CD4-positive, alpha-beta T cell (primary cell): Measurements from ENCODE around the gene UBE2D2. TPM values are rescaled to one million over a fixed set of nuclear protein-coding genes. Genes with fewer than 3 reads are reported as not detected.
"Not testable (repeated sequence)": the region's sequence is repeated elsewhere in the genome, so short reads cannot be mapped to it uniquely, and the experiment has no call there.

ENCODE experiments used
- ATAC-seq: fragments of 200-7000 bp; cut with Tn5 transposase; one replicate; pipeline ENCODE4 v1.10.0; 2022; ENCODE audit warnings: mild to moderate bottlenecking; ENCODE audit not compliant: poor library complexity
- CTCF ChIA-PET: fragments of 350-600 bp; sonication (Branson Sonifier 250); formaldehyde crosslinking; loops from one replicate; lab custom pipeline; 2021; ENCODE audit warnings: antibody characterized with exemption, inconsistent platforms; lab: Charles Lee
- POLR2A ChIA-PET: fragments of 350-600 bp; sonication (Branson Sonifier 250); formaldehyde crosslinking; loops from one replicate; lab custom pipeline; 2021; ENCODE audit warnings: antibody characterized with exemption, inconsistent platforms; lab: Charles Lee
- DNase-seq, 14 experiments: peaks; one replicate each; pipeline ENCODE4 v3.0.0-alpha.2; 2013 to 2020; ENCODE audit warnings: mixed read lengths in 2 of 14
- H3K27ac ChIP-seq, 2 donors: one replicate each; pipeline versions ENCODE4 v1.5.1 to v1.7.0; 2013; ENCODE audit warnings: low read length in 2 of 2, low read depth in 1 of 2, mild to moderate bottlenecking in 1 of 2
- H3K27me3 ChIP-seq, 2 experiments: 1 replicate in 1 of 2; 2 replicates in 1 of 2; pipeline versions ENCODE4 v1.6.1 to v1.7.0; 2013; ENCODE audit warnings: low read length in 2 of 2, control low read depth in 1 of 2, mild to moderate bottlenecking in 1 of 2, moderate library complexity in 1 of 2; ENCODE audit not compliant: insufficient read depth in 2 of 2, control insufficient read depth in 1 of 2
- H3K36me3 ChIP-seq: one replicate; pipeline ENCODE4 v1.6.1; 2013; ENCODE audit warnings: low read length, control low read depth; ENCODE audit not compliant: insufficient read depth
- H3K4me1 ChIP-seq: one replicate; pipeline ENCODE4 v1.6.1; 2013; ENCODE audit warnings: low read length, control low read depth; ENCODE audit not compliant: insufficient read depth
- H3K4me3 ChIP-seq: one replicate; pipeline ENCODE4 v1.5.1; 2013; ENCODE audit warnings: mild to moderate bottlenecking, low read length, moderate library complexity
- H3K9me3 ChIP-seq, 2 experiments: 1 replicate in 1 of 2; 2 replicates in 1 of 2; pipeline versions ENCODE4 v1.6.1 to v1.7.0; 2013; ENCODE audit warnings: low read length in 2 of 2, mild to moderate bottlenecking in 2 of 2, control low read depth in 1 of 2, moderate library complexity in 1 of 2; ENCODE audit not compliant: control insufficient read depth in 1 of 2, insufficient read depth in 1 of 2
- H3K27ac Mint-ChIP-seq: one replicate; pipeline ENCODE4 v1.8.0; 2020; ENCODE audit warnings: mixed read lengths
- H3K27me3 Mint-ChIP-seq: one replicate; pipeline ENCODE4 v1.8.0; 2021; ENCODE audit warnings: mixed read lengths
- H3K36me3 Mint-ChIP-seq: one replicate; pipeline ENCODE4 v1.8.0; 2021; ENCODE audit warnings: low read depth, mixed read lengths
- H3K4me1 Mint-ChIP-seq: one replicate; pipeline ENCODE4 v1.8.0; 2021; ENCODE audit warnings: low read depth, mixed read lengths
- H3K4me3 Mint-ChIP-seq: one replicate; pipeline ENCODE4 v1.8.0; 2020; ENCODE audit warnings: mild to moderate bottlenecking, mixed read lengths
- H3K9me3 Mint-ChIP-seq: one replicate; pipeline ENCODE4 v1.8.0; 2020; ENCODE audit warnings: mixed read lengths
- CTCF ChIP-seq: fragments of 200-600 bp; IDR thresholded peaks from one replicate; pipeline ENCODE4 v1.8.0; 2022; ENCODE audit warnings: antibody characterized with exemption, mild to moderate bottlenecking
- intact Hi-C, 2 experiments: fragments of 100-400 bp; cut with DNase I in 1 of 2; cut with micrococcal nuclease in 1 of 2; formaldehyde crosslinking; loops; one replicate each; pipeline versions ENCODE4 v1.15.1 to v1.9.0; 2023 to 2025; cut with DNase I, micrococcal nuclease
- total RNA-seq, 174 experiments: library from RNA in 2 of 174; stranded (reverse) in 2 of 174; gene quantifications; one replicate each; pipeline ENCODE4 v1.2.3 and lab custom pipeline; 2021 to 2026

Gene UBE2D2
- total RNA-seq, 2 experiments from 2014 or later = 164 to 174 TPM

DNA sequence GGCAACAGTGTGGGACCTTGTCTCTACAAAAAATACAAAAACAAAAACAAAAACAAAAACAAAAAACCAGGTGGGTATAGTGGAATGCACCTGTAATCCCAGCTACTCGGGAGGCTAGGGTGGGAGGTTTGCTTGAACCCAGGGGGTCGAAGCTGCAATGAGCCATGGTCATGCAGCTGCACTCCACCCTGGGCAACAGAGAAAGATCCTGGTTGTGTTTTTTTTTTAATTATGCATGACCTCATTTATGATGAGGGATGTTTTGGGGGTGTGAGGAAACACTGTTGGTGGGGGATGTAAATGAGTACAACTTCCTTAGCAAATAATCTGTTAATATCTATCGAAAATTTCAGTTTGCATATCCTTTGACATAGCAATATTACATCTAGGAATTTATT is 29.4 kb upstream of the UBE2D2 start:
- TF ChIP-seq CTCF = no peak
- Mint-ChIP-seq H3K4me1 (no peaks in the 10 kb centered on the region), H3K9me3 (no peaks in the 10 kb centered on the region), H3K27me3 (no peaks in the 10 kb centered on the region), H3K4me3 (no peak overlapping the region), H3K36me3 (no peaks in the 10 kb centered on the region), H3K27ac (no peak overlapping the region)
- no peaks in the 10 kb centered on the region for H3K36me3 ChIP-seq
- H3K4me1 ChIP-seq = no peaks in the 10 kb centered on the region
- intact Hi-C loops = no loop called here
- H3K4me3 ChIP-seq = no peak overlapping the region
- no peaks in the 10 kb centered on the region for H3K27me3 ChIP-seq
- ChIA-PET POLR2A (no interaction called here), CTCF (no interaction called here)
- H3K27ac ChIP-seq = no peak overlapping the region
- ATAC-seq (no peak), DNase-seq (no peak)
- H3K9me3 ChIP-seq = peaks cover 0 to 5% of the 10 kb centered on the region in 2 experiments

DNA sequence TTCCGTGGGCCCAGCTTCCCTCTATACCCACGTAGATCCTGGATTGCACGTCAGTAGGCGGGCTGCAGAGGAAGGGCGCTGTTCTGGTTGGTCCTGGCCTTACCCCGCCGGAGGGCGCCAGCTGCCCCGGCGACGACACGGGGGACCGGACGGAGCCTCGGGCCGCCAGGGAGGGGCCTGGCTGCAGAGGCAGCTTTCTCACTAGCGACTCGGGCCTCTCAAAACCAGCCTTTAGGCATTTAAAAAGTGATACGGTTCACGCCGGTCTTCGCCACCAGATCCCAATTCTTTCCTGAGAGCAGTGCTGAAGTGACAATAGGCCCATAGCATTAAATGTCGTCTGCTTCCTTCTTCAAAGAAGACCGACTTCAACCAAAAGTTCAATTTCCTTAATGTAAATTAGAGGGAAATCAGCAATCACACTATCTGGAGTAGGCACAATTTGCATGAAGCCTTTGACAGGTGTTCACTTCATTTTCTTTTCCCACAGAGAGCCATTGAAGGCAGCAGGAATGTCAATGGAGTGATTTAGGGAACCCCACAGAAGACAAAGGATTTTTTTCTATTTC is 17.6 kb upstream of the UBE2D2 start:
- H3K4me1 Mint-ChIP-seq = no peaks in the 10 kb centered on the region
- Histone ChIP-seq H3K27me3 (no peaks in the 10 kb centered on the region), H3K9me3 (no peaks in the 10 kb centered on the region), H3K27ac (no peak overlapping the region), H3K36me3 (no peaks in the 10 kb centered on the region), H3K4me3 (peak overlapping the region; percentile 11), H3K4me1 (peaks cover 7% of the 10 kb centered on the region)
- peak overlapping the region; percentile 38 for H3K4me3 Mint-ChIP-seq
- ATAC-seq (peak; percentile 88), DNase-seq (peak; percentile 14 to 75 (median 48))
- no peaks in the 10 kb centered on the region for H3K27me3 Mint-ChIP-seq
- TF ChIP-seq CTCF = peak; percentile 27
- ChIA-PET CTCF (interaction anchor here (1.0 to 1.6 kb wide), 4 partner anchors 9 to 121 kb away, joined by 3 to 5 read pairs (median 3); no protein-coding TSS in a partner anchor), POLR2A (interaction anchor here (1.4 kb wide), 1 partner anchor 22 kb away, joined by 4 read pairs; no protein-coding TSS in a partner anchor)
- H3K27ac Mint-ChIP-seq = no peak overlapping the region
- no peaks in the 10 kb centered on the region for H3K36me3 Mint-ChIP-seq
- no peaks in the 10 kb centered on the region for H3K9me3 Mint-ChIP-seq
- intact Hi-C loops = no loop called here

DNA sequence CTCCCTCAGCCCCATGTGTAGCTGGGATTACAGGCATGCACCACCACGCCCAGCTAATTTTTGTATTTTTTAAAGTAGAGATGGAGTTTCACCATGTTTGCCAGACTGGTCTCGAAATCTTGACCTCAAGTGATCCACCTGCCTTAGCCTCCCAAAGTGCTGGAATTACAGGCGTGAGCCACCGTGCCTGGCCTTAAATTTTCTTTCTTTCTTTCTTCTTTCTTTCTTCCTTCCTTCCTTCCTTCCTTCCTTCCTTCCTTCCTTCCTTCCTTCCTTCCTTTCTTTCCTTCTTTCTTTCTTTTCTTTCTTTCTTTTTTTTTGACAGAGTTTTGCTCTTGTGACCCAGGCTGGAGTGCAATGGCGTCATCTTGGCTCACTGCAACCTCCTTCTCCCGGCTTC is 14.5 kb upstream of the UBE2D2 start:
- intact Hi-C loops, H3K4me1 Mint-ChIP-seq, DNase-seq, H3K9me3 ChIP-seq, H3K4me3 Mint-ChIP-seq, H3K4me1 ChIP-seq, H3K27me3 Mint-ChIP-seq, ATAC-seq, H3K9me3 Mint-ChIP-seq, H3K4me3 ChIP-seq, H3K27me3 ChIP-seq, POLR2A ChIA-PET, CTCF ChIA-PET, H3K27ac Mint-ChIP-seq, H3K36me3 Mint-ChIP-seq, H3K36me3 ChIP-seq, H3K27ac ChIP-seq: not testable (repeated sequence)
